BE2C (cell line): ENCODE data around the gene COL4A1.

ENCODE experiments used
- DNase-seq: peaks from one replicate; pipeline ENCODE4 v3.0.0-alpha.2; 2020
- H3K27me3 ChIP-seq: fragments of 250-450 bp; sonication (Bioruptor Pico); 2 replicates; pipeline ENCODE4 v1.5.1; 2020; ENCODE audit warnings: mild to moderate bottlenecking
- H3K36me3 ChIP-seq: fragments of 250-450 bp; sonication (Bioruptor Pico); 2 replicates; pipeline ENCODE4 v1.5.1; 2020; ENCODE audit warnings: mild to moderate bottlenecking
- H3K4me1 ChIP-seq: fragments of 250-450 bp; sonication (Bioruptor Pico); 2 replicates; pipeline ENCODE4 v1.5.1; 2020
- H3K4me3 ChIP-seq: 2 replicates; pipeline ENCODE4 v1.5.1; 2011; ENCODE audit warnings: low read depth, low read length
- H3K9me3 ChIP-seq: fragments of 250-450 bp; sonication (Bioruptor Pico); 2 replicates; pipeline ENCODE4 v1.5.1; 2020
- TF ChIP-seq, protein P1 (sequence below): IDR thresholded peaks from 2 replicates; pipeline ENCODE4 v1.5.1; 2012; ENCODE audit warnings: mild to moderate bottlenecking, low read depth, low read length

Gene COL4A1

DNA sequence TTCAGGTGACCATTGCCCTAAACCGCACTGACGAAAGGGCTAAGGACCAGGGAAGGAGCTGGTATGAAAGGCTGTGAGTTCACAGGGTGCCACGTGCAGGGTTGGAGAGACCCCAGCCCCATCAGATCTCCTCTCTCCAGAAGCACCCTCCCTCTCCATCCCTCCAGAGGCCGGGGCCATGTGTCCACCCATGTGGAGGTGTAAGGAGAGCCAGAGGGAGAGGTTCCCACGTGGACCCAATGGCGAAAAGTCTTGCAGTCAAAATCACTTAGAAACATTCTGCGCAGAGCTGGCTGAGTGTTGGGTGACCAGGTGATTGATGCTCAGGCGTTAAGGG lies 168.3 kb downstream of the COL4A1 start:
- H3K27me3 ChIP-seq: peaks cover 62% of the 10 kb centered on the region
- no peak for DNase-seq
- TF ChIP-seq, protein P1, sequence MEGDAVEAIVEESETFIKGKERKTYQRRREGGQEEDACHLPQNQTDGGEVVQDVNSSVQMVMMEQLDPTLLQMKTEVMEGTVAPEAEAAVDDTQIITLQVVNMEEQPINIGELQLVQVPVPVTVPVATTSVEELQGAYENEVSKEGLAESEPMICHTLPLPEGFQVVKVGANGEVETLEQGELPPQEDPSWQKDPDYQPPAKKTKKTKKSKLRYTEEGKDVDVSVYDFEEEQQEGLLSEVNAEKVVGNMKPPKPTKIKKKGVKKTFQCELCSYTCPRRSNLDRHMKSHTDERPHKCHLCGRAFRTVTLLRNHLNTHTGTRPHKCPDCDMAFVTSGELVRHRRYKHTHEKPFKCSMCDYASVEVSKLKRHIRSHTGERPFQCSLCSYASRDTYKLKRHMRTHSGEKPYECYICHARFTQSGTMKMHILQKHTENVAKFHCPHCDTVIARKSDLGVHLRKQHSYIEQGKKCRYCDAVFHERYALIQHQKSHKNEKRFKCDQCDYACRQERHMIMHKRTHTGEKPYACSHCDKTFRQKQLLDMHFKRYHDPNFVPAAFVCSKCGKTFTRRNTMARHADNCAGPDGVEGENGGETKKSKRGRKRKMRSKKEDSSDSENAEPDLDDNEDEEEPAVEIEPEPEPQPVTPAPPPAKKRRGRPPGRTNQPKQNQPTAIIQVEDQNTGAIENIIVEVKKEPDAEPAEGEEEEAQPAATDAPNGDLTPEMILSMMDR: no peak
- H3K36me3 ChIP-seq: no peaks in the 10 kb centered on the region
- H3K4me3 ChIP-seq: no peak overlapping the region
- no peaks in the 10 kb centered on the region for H3K4me1 ChIP-seq
- H3K9me3 ChIP-seq: no peaks in the 10 kb centered on the region

DNA sequence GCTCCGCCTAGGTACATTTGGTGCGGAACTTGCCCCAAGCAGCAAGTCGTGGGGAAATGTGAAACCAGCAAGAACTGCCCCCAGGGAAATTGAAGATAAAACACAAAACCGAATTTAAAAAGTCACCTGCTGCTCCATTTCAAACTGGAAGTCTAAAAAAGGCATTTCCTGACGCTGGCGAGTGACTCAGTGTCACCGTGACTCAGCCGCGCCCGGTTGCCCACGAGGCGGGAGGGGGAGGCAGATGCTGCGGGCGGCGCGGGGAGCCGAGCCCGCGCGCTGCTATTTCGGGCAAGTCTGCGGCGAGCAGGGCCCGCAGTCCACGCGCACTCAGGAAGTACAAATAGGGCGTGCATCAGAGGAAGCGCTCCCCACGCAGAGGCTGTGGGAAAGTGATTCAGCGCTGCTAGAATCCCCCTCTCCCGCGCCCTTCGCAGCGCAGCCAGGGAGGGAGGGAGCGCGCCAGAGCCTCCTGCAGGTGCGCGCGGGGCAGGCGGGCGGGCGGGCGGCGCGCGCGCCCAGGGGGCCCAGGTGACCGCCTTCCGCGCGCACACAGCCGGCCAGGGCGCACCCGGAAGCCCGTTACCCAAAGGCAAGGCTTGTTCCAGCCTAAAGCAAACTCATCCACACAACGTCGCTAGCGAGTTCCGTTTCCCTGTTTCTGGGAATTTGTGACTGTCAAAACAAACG lies 168.8 kb downstream of the COL4A1 start:
- Histone ChIP-seq H3K4me3 (peak overlapping the region; percentile 30), H3K36me3 (no peaks in the 10 kb centered on the region), H3K27me3 (peaks cover 65% of the 10 kb centered on the region), H3K4me1 (no peaks in the 10 kb centered on the region), H3K9me3 (no peaks in the 10 kb centered on the region)
- DNase-seq: no peak
- TF ChIP-seq, protein P1: no peak

DNA sequence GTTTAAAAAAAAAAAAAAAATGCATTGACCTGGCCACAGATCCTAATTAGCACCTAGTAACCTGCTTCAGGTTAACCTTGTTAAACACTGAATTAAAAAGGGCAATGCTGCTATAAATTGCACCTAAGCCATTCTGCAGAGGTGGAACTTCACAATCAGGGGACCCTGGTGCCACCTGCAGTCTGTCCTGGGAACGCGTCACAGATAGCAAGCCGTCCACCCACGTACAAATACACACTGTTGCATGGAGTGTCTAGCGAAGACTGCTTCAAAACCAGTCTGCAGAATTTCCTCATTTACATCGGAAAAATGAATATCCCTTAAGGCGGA lies 169.3 kb downstream of the COL4A1 start:
- H3K4me1 ChIP-seq: no peaks in the 10 kb centered on the region
- peak overlapping the region; percentile 30 for H3K4me3 ChIP-seq
- TF ChIP-seq, protein P1: peak; percentile 40; the same call in 1 of the 2 replicates
- peaks cover 69% of the 10 kb centered on the region for H3K27me3 ChIP-seq
- H3K36me3 ChIP-seq: no peaks in the 10 kb centered on the region
- H3K9me3 ChIP-seq: no peaks in the 10 kb centered on the region
- DNase-seq: no peak

DNA sequence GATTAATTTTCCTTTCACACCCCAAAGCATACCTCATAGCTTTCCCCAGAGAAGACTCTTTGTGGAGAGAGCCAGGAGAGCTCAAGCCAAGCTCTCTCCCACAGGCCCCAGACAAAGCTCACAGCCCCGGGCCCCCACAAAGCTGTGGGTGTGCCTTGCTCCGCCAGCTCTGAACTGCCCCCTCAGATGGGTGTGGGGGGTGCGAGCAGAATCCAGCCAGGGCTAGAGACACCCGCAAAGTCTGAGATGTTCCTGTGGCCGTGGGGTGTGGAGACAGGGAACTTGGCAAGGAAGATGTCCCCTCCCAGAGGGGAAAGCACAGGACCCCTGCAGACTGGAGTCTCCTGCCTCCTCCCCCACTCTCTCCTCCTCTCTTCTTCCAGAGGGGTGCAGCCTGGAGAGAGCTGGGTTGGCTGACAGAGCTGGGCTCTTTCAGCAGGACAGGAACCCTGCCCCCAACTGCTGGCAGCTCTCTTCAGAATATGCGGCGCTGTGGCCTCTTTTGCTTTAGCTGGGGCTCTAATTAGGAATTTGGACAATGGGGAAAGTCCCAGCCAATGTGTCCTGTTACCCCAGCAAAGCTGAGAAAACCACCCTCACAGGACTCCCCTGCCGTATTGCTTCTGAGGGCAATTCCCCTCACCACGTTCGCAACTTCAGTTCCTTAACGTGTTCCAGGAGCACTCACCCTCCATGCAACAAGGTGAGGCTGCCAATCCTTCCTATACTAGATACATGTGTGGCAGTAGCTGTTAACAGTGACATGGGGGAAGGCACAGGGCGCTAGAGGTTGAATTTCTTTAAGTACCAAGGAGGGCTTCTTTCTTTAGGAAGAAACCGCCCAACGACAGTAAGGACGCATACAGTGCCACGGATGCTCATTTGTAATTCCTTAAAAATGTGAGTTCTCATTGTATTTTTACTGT lies 170.0 kb downstream of the COL4A1 start:
- H3K36me3 ChIP-seq: no peaks in the 10 kb centered on the region
- no peaks in the 10 kb centered on the region for H3K4me1 ChIP-seq
- peaks cover 76% of the 10 kb centered on the region for H3K27me3 ChIP-seq
- no peak for DNase-seq
- TF ChIP-seq, protein P1: no peak
- no peaks in the 10 kb centered on the region for H3K9me3 ChIP-seq
- no peak overlapping the region for H3K4me3 ChIP-seq

DNA sequence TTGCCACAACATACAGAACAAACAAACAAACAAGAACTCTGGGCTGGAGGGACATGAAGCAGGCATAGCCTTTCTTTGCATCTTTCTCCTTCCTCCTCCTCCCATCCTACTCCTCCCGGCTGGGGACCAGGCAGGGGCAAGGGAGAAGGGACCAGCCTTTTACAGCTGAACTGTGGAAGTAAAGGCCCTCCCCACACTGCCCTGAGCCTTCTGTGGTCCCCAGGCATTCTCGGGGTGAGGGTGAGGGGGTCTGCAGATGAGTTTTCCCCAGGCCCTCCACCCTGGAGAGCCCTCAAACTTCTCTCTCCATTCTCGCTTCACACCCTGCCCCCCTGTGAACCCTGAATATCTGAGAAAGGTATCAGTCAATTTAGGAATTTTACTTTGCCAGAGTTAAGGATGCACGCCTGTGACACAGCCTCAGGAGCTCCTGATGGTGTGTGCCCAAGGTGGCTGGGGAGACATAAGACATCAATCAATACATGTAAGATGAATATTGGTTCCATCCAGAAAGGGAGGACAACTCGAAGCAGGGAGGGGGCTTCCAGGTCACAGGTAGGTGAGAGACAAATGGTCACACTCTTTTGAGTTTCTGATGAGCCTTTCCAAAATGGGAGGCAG lies 170.9 kb downstream of the COL4A1 start:
- Histone ChIP-seq H3K9me3 (no peaks in the 10 kb centered on the region), H3K4me3 (no peak overlapping the region), H3K36me3 (no peaks in the 10 kb centered on the region), H3K27me3 (peaks cover 84% of the 10 kb centered on the region), H3K4me1 (no peaks in the 10 kb centered on the region)
- TF ChIP-seq, protein P1: no peak
- no peak for DNase-seq
